GM19351 (cell line): ENCODE results near the gene CCDC6.
"Not testable (repeated sequence)": the region's sequence is repeated elsewhere in the genome, so short reads cannot be mapped to it uniquely, and the experiment has no call there.

Experiments
- ATAC-seq: cut with Tn5 transposase; IDR thresholded peaks from one replicate; pipeline ENCODE4 v1.9.1; 2021; ENCODE audit warnings: mild to moderate bottlenecking, moderate library complexity; ENCODE audit not compliant: unreplicated experiment

Gene CCDC6

DNA sequence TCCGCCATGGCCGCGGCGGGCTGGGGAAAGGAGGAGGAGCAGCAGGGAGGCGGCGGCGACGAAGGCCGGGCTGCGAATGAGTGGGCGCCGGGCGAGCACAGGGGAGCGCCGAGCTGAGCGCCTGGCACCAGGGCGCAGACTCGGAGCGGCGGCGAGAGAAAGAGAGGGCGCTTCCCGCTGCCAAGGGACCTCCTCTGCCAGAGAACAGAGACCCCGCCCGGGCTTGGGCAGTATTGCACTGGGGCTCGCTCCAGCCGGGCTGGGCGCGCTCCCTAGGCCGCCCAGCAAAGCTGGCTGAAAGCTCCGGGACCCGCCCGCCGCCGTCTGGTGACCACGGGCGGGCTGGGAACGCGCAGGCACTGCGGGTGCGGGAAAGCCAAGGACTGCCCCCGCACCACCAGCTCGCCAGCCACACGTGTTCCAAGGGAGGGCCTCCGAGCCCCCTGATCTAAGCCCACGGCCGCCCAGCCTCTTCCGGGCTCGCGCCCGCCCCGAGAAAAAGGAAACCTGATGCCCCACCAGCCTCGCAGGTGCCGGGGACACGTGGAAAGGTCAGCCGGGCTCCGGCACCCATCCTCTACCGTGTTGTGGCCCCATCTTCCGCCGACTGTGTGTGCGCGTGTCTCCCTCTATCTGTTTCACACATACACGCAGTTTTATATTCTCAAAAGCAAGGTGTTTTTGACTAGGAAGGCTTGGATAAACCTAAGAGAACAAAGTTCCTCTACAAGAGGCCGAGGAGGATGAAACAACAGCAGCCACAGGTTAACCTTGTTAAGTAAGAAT lies at the start of gene CCDC6:
Gene CCDC6, minus strand, starts transcription at position 140 of the 786 bp plus-strand sequence. Its CDS starts 132 bp downstream, at position 8.
- ATAC-seq, result peak; percentile 71

DNA sequence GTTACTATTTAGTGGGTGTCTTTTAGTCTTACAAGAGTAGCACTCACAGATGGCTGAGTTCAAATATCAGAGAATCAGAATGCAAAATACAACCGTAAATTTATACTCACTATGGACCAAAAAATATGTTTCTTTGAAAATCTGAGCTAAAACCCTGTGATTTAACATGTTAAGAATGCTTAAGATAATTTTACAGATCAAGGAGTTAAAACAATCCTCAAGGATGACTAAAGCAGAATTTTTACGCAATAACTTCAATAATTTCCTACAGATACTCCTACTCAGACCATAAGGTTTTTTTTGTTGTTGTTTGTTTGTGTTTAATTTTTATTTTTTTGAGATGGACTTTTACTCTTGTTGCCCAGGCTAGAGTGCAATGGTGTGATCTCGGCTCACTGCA lies 47.9 kb upstream of the CCDC6 start:
- ATAC-seq, result no peak

DNA sequence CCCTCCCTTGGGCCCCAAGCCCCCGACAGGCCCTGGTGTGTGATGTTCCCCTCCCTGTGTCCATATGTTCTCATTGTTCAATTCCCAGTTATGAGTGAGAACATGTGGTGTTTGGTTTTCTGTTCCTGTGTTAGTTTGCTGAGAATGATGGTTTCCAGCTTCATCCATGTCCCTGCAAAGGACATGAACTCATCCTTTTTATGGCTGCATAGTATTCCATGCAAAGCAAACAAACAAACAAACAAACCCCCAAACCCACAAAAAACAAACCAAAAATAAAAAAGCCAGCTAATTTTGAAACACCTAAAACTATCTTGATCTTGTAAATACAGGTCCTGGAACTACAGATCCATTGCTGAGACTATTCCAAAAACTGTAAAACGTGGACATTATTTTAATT lies 47.4 kb upstream of the CCDC6 start:
- ATAC-seq, result not testable (repeated sequence)

DNA sequence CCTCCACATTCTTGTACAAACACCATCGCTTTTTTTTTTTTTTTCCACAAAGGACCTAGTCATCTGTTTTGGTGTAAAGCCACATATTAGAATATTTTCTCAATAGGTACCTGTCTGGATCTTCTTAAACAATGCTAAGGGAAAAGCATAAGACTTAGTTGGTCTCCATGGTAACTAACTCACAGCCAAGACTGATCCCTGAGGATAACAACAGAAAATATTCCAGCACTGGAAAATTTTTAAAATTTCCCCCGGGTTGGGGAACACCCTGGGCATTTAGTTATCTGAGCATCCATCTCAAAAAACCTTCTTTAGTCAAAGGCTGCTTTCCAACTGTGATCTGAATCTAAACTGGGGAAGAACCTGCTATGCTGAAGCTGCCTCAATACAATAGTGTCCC lies 43.7 kb upstream of the CCDC6 start:
- ATAC-seq, result no peak

DNA sequence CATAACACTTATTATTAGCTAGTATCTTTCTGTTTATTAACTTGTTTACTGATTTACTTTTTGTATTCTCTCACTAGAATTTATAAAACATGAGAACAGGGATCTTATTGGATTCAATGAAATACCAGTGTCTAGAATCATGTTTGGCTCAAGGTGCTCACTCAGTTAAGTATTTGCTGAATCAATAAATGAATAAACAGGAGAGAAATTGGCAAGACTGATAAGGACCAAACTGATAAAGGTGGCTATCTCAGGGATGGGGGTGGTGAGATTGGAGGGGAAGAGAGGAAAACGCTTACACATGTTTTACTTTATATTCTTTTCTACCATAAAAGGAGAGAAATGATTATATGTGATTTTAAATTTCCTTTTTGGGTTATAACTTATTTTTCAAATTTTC lies 43.3 kb upstream of the CCDC6 start:
- no peak for ATAC-seq

DNA sequence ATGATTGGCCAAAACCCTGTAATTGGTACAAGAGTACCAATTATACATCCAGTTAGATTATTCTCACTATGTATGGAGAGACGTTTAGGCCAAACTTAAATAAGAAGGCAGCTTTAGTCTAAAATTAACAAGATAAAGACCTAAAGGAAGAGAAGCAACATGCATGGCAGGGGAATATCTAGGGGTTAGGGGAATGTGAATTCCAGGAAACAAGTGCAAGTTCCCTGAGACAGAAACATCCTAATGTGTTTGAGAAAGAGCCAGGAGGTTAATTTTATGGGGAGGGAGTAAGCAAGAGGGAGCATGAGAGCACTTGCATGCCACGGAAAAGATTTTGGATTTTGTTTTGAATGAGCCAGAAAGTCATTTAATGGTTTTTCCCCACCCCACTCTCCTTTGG lies 39.6 kb upstream of the CCDC6 start:
- no peak for ATAC-seq

DNA sequence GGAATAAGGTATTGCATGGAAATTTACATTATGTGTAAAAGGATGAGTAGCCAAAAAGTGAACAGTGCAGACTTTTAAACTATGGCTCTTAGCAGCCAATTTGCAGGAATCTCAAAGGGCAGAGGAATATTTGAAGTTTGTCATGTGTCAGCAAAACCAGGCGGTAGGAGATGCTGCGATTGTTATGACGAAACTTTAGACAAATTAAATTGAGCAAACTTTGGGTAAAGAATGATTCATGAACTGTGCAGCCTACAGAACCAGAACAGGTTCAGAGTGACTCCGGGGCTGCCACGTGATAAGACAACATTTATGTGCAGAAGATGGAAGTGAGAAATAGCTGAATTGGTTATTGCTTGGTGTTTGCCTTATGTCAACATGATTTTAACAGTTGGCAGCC lies 39.2 kb upstream of the CCDC6 start:
- no peak for ATAC-seq

DNA sequence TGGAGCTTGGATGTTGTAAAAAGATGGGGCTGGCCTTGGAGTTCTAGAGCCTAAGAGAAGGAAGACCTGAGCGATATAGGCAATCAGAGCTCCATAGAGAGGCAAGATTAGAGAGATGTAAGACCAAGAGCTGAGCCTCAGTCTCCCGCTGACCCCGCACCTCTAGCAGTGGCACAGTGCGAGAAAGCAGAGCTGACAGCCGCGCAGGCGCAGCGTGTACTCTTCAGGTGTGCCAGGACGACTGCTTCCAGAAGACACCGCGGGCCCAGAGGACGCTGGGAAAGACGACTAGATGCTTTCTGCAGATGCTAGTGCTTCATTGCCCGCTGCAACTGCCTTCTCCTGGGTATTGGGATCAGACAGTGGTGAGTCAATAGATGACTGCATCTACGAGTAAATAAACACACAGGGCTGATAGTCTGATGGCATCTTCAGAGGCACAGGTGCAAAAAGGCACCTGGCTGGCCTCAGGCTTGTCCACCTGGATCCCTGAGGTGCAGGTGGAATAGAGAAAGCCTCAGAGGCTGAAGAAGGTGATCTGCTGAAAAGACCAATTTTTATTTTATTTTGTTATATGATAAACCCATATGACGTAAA lies 38.1 kb upstream of the CCDC6 start:
- ATAC-seq, result no peak

DNA sequence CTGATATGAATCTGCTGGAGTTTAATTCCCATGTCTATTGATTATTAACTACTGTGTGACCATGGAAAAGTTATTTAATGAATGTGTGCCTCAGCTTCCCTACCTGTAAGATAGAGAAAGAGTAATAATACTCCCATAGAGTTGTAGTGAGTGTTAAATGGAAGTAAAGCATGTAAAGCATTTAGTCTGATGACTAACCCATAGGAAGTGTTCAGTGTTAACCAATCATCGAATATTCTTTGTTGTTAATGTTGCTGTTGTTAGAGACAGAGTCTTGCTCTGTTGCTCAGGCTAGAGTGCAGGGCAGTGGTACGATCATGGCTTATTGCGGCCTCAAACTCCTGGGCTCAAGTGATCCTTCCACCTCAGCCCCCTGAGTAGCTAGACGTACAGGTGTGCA lies 36.2 kb upstream of the CCDC6 start:
- ATAC-seq, result no peak

DNA sequence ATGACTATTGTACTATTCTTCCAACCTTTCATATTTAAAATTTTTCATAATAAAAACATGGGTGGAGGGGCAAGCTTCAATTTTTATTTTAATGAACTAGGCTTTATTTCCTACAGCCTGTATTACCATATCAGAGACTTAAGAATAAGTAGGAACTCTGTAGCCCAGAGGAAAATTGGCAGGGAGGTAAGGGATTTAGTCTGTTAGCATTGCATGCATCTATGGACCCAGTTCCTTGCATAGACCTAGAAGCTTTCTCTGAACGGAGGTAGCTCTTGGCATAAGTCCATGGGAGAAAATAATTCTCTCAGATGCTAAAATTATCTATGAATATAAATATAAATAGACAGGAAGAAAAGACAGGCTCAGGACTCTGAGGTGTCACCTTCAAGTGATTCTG lies 31.4 kb upstream of the CCDC6 start:
- ATAC-seq, result no peak

DNA sequence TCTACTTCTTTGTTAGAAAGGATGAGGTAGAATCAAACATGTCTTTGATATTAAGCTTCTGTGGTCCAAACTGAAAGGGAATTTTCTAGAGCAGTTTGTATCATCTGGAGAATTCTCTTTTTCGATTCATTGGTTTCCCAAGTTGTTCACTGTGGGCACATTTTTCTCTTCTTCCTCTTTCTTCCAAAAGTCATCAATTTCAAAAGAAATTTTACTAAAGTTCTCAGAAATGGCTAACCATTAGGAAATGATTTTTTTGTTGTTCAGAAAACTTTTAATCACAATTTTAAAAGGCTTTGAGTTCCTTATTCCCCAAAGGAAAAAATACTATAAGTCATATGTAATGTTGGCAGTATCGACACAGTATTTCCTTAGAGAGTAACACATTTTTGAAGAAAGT lies 28.3 kb upstream of the CCDC6 start:
- no peak for ATAC-seq

DNA sequence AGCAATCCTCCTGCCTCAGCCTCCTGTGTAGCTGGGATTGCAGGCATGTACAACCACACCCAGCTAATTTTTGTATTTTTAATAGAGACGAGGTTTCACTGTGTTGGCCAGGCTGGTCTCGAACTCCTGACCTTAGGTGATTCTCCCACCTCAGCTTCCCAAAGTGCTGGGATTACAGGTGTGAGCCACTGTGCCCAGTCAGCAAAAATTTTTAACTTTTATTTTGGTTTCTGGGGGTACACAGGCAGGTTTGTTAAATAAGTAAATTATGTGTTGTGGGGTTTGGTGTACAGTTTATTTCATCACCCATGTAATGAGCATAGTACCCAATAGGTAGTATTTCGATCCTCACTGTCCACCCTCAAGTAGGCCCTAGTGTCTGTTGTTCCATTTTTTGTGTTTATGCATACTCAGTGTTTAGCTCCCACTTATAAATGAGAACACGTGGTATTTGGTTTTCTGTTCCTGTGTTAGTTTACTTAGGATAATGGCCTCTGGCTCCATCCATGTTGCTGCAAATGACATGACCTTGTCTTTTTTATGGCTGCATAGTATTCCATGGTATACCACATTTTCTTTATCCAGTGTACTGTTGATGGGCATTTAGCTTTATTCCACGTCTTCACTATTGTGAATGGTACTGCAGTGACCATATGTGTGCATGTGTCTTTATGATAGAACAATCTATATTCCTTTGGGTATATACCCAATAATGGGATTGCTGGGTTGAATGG lies 24.6 kb upstream of the CCDC6 start:
- not testable (repeated sequence) for ATAC-seq

DNA sequence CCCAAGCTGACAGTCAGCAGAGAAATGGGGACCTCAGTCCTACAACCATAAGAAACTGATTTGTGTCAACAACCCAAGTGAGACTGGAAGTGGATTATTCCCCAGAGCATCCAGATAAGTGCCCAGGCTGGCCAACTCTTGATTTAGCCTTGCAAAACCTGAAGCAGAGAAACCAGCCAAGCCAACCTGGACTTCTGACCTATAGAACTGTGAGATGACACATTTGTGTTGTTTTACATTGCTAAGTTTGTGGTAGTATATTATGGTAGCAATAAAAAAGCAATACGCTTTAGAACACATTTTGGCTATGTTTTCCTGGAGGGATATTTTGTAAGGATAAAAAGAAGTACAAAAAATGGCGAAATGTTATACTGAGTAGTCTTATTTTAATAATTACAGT lies 19.7 kb upstream of the CCDC6 start:
- ATAC-seq, result no peak

DNA sequence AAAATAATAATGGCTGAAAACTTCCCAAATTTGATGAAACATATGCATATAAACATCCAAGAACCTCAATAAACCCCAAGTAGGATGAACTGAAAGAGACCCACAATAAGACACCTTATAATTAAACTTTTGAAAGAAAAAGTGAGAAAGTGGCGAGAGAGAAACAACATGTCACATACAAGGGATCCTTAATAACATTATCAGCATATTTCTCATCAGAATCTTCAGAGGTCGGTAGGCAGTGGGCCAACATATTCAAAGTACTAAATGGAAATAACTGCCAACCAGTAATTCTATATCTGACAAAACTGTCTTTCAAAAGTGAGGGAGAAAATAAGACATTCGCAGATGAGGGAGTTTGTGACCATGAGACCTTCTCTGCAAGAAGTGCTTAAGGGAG lies 16.6 kb upstream of the CCDC6 start:
- ATAC-seq, result no peak

DNA sequence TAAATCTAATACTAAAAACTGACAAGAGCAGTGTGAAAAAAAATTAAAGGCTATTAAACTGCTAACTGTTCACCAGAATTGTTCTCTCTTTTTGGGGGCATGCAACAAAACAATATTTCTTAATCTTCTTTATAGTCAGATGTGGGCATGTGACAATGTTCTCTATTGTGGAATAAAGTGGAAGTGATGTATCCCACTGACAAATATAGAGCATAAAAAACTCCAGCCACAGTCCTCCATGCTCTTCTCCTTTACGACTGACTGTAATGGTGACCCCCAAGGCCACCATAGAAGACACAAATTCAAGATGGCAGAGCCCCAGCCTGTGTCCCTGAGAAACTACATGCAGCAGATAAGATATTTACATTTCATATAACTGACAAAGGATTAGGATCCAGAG lies 11.6 kb upstream of the CCDC6 start:
- no peak for ATAC-seq

DNA sequence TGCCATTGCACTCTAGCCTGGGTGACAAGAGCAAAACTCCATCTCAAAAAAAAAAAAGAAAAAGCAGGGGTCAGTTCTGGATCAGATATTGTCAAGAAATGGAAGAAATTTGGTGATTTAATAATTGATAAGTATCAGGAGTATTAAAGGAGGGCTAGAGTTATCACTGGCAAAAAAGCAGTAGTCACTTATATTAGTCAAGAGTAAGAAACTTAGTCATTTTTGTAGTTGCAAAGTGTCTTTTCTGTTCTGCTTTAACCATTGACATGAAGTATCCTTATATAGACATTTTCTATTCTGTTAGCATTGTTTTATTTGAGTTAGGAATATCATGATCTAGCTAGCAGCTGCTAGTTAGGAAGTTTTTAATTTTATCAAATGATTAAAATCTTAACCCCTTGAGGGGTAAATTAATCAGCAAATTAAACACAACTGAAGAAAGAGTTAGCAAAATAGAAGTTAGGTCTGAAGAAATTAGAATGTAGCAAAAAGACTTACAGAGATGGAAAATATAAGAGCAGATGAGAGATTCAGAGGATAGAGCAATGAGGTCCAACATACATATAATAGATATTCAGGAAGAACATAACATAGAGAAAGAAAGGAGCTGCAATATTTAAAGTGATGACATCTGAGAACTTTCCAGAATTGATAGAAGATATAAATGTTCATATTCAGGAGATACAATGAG lies 7.3 kb upstream of the CCDC6 start:
- no peak for ATAC-seq

DNA sequence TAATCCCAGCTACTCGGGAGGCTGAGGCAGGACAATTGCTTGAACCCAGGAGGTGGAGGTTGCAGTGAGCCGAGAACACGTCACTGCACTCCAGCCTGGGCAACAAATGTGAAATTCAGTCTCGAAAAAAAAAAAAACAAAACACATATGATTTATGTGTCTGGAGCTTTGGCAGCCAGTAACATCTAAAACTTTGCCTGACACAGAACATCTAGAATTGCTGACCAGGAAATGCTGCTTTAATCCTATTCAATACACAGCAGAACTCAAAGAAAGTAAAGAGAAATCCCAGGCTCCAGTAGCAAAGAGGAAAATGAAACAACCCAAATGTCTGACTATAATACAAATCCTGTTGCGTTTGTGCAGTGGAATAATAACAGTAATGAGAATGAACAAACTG lies 4.5 kb upstream of the CCDC6 start:
- ATAC-seq, result no peak

DNA sequence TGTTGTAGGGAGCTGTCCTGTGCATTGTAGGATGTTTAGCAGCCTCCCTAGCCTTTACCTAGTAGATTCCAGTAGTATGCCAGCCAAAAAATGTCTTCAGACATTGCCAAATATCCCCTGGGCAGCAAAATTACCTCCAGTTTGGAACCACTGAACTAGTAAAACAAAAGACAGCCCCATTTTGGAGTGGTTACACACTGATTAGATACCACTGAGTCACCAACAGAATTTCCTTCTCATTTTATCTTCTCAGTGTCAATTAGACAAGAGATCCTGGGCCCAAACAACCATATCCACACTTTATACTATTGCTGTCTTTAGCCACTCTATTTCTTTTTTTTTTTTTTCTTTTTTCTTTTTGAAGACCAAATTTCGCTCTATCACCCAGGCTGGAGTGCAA lies 3.5 kb upstream of the CCDC6 start:
- ATAC-seq, result no peak

DNA sequence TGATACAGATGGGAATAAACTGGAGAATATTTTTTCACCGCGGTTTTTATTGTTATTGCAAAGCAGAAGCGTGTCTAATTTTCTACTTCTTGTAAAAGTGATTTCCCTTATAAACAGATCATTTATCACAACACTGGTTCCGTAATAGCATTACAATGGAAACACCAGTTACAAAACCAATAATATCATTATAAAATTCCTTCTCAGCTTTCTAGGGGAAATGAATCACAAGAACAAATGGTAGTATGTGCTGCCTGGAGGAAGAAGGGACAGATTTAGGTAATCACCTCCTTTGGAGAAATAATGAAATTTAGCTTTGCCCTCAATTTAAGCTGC lies 2.4 kb upstream of the CCDC6 start:
- ATAC-seq, result no peak

DNA sequence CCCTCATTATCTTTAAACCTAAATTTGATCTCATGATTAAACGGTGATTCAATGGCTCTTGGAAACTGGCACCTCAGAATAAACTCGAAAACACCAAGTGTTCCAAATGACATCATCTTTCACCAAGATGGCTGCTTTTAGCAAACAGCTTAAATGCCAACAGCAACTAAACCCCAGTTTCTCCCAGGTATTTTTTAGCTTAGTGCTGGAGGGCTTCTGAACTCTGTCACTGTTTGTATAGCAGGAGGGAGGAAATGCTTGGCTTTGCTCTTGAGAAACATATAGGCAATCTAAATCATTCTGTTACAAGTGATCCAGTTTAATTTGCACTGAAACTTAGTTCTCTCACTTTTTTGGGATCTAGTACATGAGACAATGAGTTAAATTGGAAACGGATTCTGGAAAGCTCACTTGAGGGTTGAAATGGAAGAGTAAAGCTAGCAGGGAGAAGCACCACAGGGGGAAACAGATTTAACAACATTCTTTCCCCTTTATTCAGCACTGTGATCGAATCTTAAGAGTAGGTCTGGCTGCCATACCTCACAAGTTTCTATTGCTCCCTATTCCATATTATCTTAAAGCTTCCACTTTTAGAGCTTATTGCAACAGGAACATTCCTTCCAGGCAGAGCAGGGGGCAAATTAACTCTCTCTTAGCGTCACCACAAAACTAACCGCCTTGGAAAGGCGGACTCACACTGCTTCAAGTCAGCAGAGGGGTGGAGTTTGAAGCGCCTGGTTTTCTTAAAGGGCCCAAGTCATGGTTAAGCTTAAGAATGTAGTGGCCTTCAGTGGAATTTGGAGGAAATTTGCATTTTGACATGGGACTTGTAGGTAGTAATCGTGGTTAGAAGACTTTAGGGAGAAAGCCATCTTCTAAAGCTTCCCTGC lies 1.8 kb upstream of the CCDC6 start:
- peak; percentile 25 for ATAC-seq

DNA sequence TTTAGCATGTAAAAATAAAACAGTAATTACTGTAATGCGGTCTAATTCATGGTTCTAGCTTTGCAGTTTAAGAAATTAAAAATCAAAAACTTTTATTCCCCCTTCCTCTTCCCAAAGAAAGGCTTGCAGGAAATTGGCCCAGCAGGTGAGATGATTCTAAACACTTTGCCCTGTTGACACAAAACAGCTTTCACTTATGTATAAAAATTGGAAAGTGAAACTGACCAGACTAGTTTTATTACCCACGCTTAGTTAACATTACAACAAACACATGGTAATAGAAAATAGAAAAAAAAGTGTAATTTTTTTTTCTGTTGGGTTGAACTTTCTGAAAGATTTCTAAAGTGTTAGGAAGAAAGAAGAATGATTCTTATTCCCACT lies 1.2 kb upstream of the CCDC6 start:
- no peak for ATAC-seq
